ENCODE data around the gene CENPC.
"Not testable (repeated sequence)": the region's sequence is repeated elsewhere in the genome, so short reads cannot be mapped to it uniquely, and the experiment has no call there.

The CENPC gene

GRCh38 chr4:67550451-67550850 is 5.1 kb upstream of the CENPC start:
- DNase-seq (ENCODE audit: low spot score) = no peak

GRCh38 chr4:67549123-67549522 is 3.8 kb upstream of the CENPC start:
- peak; percentile 16 for DNase-seq (ENCODE audit: low spot score)

GRCh38 chr4:67546971-67547370 is 1.7 kb upstream of the CENPC start:
- DNase-seq (ENCODE audit: low spot score) = no peak

GRCh38 chr4:67546004-67546356 is 677 bp upstream of the CENPC start:
- no peak for DNase-seq (ENCODE audit: low spot score)

GRCh38 chr4:67542076-67542475 is 3.2 kb downstream of the CENPC start:
- no peak for DNase-seq (ENCODE audit: low spot score)

GRCh38 chr4:67539830-67540229 is 5.5 kb downstream of the CENPC start:
- DNase-seq (ENCODE audit: low spot score) = no peak

- no peak for DNase-seq (ENCODE audit: low spot score)
Observed at GRCh38 chr4:67535280-67535840, 9.9 kb downstream of the CENPC start.

- no peak for DNase-seq (ENCODE audit: low spot score)
Observed at GRCh38 chr4:67533112-67533511, 12.2 kb downstream of the CENPC start.

GRCh38 chr4:67532397-67532796 is 12.9 kb downstream of the CENPC start:
- not testable (repeated sequence) for DNase-seq (ENCODE audit: low spot score)

GRCh38 chr4:67531379-67531962 is 13.8 kb downstream of the CENPC start:
- DNase-seq (ENCODE audit: low spot score) = no peak

- not testable (repeated sequence) for DNase-seq (ENCODE audit: low spot score)
Observed at GRCh38 chr4:67524140-67524539, 21.2 kb downstream of the CENPC start.

GRCh38 chr4:67522851-67523671 is 22.2 kb downstream of the CENPC start:
- DNase-seq (ENCODE audit: low spot score) = no peak

- DNase-seq (ENCODE audit: low spot score) = no peak
Observed at GRCh38 chr4:67522230-67522629, 23.1 kb downstream of the CENPC start.

- no peak for DNase-seq (ENCODE audit: low spot score)
Observed at GRCh38 chr4:67521506-67521905, 23.8 kb downstream of the CENPC start.

GRCh38 chr4:67520141-67520540 is 25.2 kb downstream of the CENPC start:
- DNase-seq (ENCODE audit: low spot score) = no peak

- no peak for DNase-seq (ENCODE audit: low spot score)
Observed at GRCh38 chr4:67512501-67512900, 32.8 kb downstream of the CENPC start.

- DNase-seq (ENCODE audit: low spot score) = no peak
Observed at GRCh38 chr4:67500373-67500772, 44.9 kb downstream of the CENPC start.

GRCh38 chr4:67499799-67500198 is 45.5 kb downstream of the CENPC start:
- no peak for DNase-seq (ENCODE audit: low spot score)

GRCh38 chr4:67483868-67484602 is 61.3 kb downstream of the CENPC start:
- peak; percentile 5 for DNase-seq (ENCODE audit: low spot score)

- DNase-seq (ENCODE audit: low spot score) = no peak
Observed at GRCh38 chr4:67480810-67481209, 64.5 kb downstream of the CENPC start.

GRCh38 chr4:67475155-67475554 is 70.1 kb downstream of the CENPC start:
- DNase-seq (ENCODE audit: low spot score) = no peak

GRCh38 chr4:67470871-67471270 is 74.4 kb downstream of the CENPC start:
- no peak for DNase-seq (ENCODE audit: low spot score)

- no peak for DNase-seq (ENCODE audit: low spot score)
Observed at GRCh38 chr4:67468830-67469229, 76.5 kb downstream of the CENPC start.
